IPS-15b (cell line): ENCODE data around the gene RNF183.

ENCODE experiments used
- H3K27me3 ChIP-seq: one replicate; pipeline ENCODE4 v1.6.1; 2013; ENCODE audit warnings: low read length; ENCODE audit not compliant: control insufficient read depth, insufficient read depth
- H3K36me3 ChIP-seq: one replicate; pipeline ENCODE4 v1.6.1; 2013; ENCODE audit warnings: low read length; ENCODE audit not compliant: control insufficient read depth, insufficient read depth
- H3K4me1 ChIP-seq: one replicate; pipeline ENCODE4 v1.6.1; 2013; ENCODE audit warnings: mild to moderate bottlenecking, low read length; ENCODE audit not compliant: control insufficient read depth, insufficient read depth
- H3K4me3 ChIP-seq: one replicate; pipeline ENCODE4 v1.5.1; 2013; ENCODE audit warnings: low read depth, low read length
- H3K9ac ChIP-seq: one replicate; pipeline ENCODE4 v1.6.1; 2013; ENCODE audit warnings: low read depth, mild to moderate bottlenecking, low read length
- H3K9me3 ChIP-seq: one replicate; pipeline ENCODE4 v1.6.1; 2013; ENCODE audit warnings: mild to moderate bottlenecking, low read length; ENCODE audit not compliant: control insufficient read depth, insufficient read depth

Gene RNF183

GRCh38 chr9:113341712-113342410 is 38.7 kb upstream of the RNF183 start:
- no peak overlapping the region for H3K4me3 ChIP-seq

GRCh38 chr9:113340011-113340699 is 37.0 kb upstream of the RNF183 start, which contains the start of gene WDR31:
Gene WDR31, minus strand, starts transcription at chr9:113340275. Its CDS starts 8,253 bp downstream, at chr9:113332022.
- Histone ChIP-seq H3K27me3 (peaks cover 26% of the 10 kb centered on the region), H3K9me3 (no peaks in the 10 kb centered on the region), H3K4me1 (peaks cover 3% of the 10 kb centered on the region), H3K36me3 (no peaks in the 10 kb centered on the region), H3K4me3 (peak within 1 kb of the TSS; percentile 93), H3K9ac (peak within 1 kb of the TSS; percentile 73)

More at GRCh38 chr9:113341712-113342410, 38.7 kb upstream of the RNF183 start:
- peaks cover 28% of the 10 kb centered on the region for H3K27me3 ChIP-seq
- H3K36me3 ChIP-seq: no peaks in the 10 kb centered on the region
- H3K9me3 ChIP-seq: no peaks in the 10 kb centered on the region
- H3K9ac ChIP-seq: no peak overlapping the region
- peaks cover 3% of the 10 kb centered on the region for H3K4me1 ChIP-seq

- peaks cover 3% of the 10 kb centered on the region for H3K4me1 ChIP-seq
- no peaks in the 10 kb centered on the region for H3K9me3 ChIP-seq
These were observed 34.5 kb upstream of the RNF183 start for GRCh38 chr9:113337714-113338113.

GRCh38 chr9:113331780-113332179 is 28.6 kb upstream of the RNF183 start:
- no peak overlapping the region for H3K9ac ChIP-seq
- H3K27me3 ChIP-seq: peaks cover 2% of the 10 kb centered on the region
- H3K36me3 ChIP-seq: no peaks in the 10 kb centered on the region
- no peaks in the 10 kb centered on the region for H3K9me3 ChIP-seq
- H3K4me1 ChIP-seq: no peaks in the 10 kb centered on the region
- H3K4me3 ChIP-seq: no peak overlapping the region

More at GRCh38 chr9:113337714-113338113, 34.5 kb upstream of the RNF183 start:
- Histone ChIP-seq H3K9ac (no peak overlapping the region), H3K4me3 (no peak overlapping the region), H3K36me3 (no peaks in the 10 kb centered on the region), H3K27me3 (peaks cover 26% of the 10 kb centered on the region)

GRCh38 chr9:113328045-113328782 is 25.0 kb upstream of the RNF183 start:
- no peaks in the 10 kb centered on the region for H3K4me1 ChIP-seq
- no peaks in the 10 kb centered on the region for H3K9me3 ChIP-seq
- H3K4me3 ChIP-seq: no peak overlapping the region
- H3K9ac ChIP-seq: no peak overlapping the region
- H3K27me3 ChIP-seq: no peaks in the 10 kb centered on the region
- H3K36me3 ChIP-seq: no peaks in the 10 kb centered on the region

- H3K4me1 ChIP-seq: no peaks in the 10 kb centered on the region
These were observed 23.1 kb upstream of the RNF183 start for GRCh38 chr9:113326230-113326629.

GRCh38 chr9:113322671-113323070 is 19.5 kb upstream of the RNF183 start:
- H3K9ac ChIP-seq: no peak overlapping the region
- H3K4me3 ChIP-seq: no peak overlapping the region
- no peaks in the 10 kb centered on the region for H3K36me3 ChIP-seq
- no peaks in the 10 kb centered on the region for H3K27me3 ChIP-seq
- H3K4me1 ChIP-seq: no peaks in the 10 kb centered on the region
- H3K9me3 ChIP-seq: no peaks in the 10 kb centered on the region

More at GRCh38 chr9:113326230-113326629, 23.1 kb upstream of the RNF183 start:
- H3K27me3 ChIP-seq: no peaks in the 10 kb centered on the region
- H3K36me3 ChIP-seq: no peaks in the 10 kb centered on the region
- H3K9me3 ChIP-seq: no peaks in the 10 kb centered on the region
- H3K9ac ChIP-seq: no peak overlapping the region
- H3K4me3 ChIP-seq: no peak overlapping the region

- Histone ChIP-seq H3K4me1 (no peaks in the 10 kb centered on the region), H3K4me3 (no peak overlapping the region), H3K27me3 (no peaks in the 10 kb centered on the region), H3K9ac (no peak overlapping the region), H3K36me3 (no peaks in the 10 kb centered on the region), H3K9me3 (no peaks in the 10 kb centered on the region)
These were observed 16.9 kb upstream of the RNF183 start for GRCh38 chr9:113320051-113320450.

- H3K9me3 ChIP-seq: no peaks in the 10 kb centered on the region
- no peak overlapping the region for H3K4me3 ChIP-seq
- no peaks in the 10 kb centered on the region for H3K27me3 ChIP-seq
- H3K4me1 ChIP-seq: no peaks in the 10 kb centered on the region
- H3K9ac ChIP-seq: no peak overlapping the region
- no peaks in the 10 kb centered on the region for H3K36me3 ChIP-seq
These were observed 15.9 kb upstream of the RNF183 start for GRCh38 chr9:113319054-113319453.

GRCh38 chr9:113317777-113318176 is 14.6 kb upstream of the RNF183 start:
- Histone ChIP-seq H3K4me1 (no peaks in the 10 kb centered on the region), H3K4me3 (no peak overlapping the region), H3K9ac (no peak overlapping the region), H3K9me3 (no peaks in the 10 kb centered on the region), H3K36me3 (no peaks in the 10 kb centered on the region), H3K27me3 (no peaks in the 10 kb centered on the region)

GRCh38 chr9:113316030-113316429 is 12.9 kb upstream of the RNF183 start:
- H3K4me1 ChIP-seq: no peaks in the 10 kb centered on the region
- H3K27me3 ChIP-seq: no peaks in the 10 kb centered on the region
- no peaks in the 10 kb centered on the region for H3K9me3 ChIP-seq
- no peak overlapping the region for H3K9ac ChIP-seq
- H3K4me3 ChIP-seq: no peak overlapping the region
- no peaks in the 10 kb centered on the region for H3K36me3 ChIP-seq
